HG02571 (cell line): ENCODE results near the gene PDS5B.

ENCODE experiments used
- ATAC-seq: cut with Tn5 transposase; IDR thresholded peaks from one replicate; pipeline ENCODE4 v1.9.1; 2021; ENCODE audit warnings: mild to moderate bottlenecking, moderate library complexity; ENCODE audit not compliant: unreplicated experiment

Gene PDS5B

GRCh38 chr13:32589471-32589870, 3.2 kb downstream of the PDS5B start:
- no peak for ATAC-seq

DNA sequence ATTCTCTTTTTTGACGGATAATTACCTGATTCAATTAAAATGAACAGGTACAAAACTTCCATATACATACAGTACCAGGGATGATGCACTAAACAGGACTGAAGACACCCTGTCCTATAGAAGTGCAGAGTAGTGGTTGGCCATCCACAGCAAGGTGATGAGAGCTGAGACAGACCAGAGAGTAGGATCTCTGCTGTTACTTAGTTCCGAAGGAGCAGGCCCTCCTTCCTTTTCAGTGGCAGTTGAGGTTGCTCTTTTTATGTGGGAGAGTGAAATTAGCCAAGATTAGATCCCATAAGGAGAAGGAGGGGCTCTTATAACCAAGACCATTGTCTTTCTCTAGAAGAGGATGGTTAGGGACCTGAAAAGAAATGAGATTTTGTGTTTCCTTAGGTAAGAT, 4.0 kb downstream of the PDS5B start:
- no peak for ATAC-seq

GRCh38 chr13:32592082-32592481, 5.8 kb downstream of the PDS5B start:
- ATAC-seq: no peak

DNA sequence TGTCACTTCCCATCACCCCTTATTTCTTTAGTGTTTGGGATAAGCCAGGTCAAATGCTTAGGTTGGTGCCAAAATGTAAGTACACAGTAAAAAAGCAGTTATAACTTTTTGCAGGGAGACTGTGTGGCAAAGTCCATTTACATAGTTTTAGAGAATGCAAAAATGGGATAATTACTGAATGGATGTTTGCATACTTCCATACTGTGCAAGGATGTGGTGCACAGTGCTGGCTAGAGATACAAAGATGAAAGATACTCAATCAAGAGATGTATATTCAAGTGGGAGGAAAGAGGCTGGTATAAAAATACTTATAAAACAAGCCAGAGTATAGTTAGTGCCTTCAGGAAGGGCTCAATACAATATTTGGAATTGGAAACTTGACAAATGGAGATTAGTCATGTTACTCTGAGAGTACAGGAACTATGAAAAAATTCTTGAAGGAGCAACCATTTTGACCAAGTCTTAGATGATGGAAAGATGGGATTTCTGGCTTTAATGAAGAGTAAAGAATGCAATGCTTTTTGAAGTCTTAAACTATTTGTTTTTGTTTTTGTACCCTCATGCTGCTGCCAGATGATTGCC, 8.0 kb downstream of the PDS5B start:
- ATAC-seq: no peak

GRCh38 chr13:32595306-32595705, 9.1 kb downstream of the PDS5B start:
- no peak for ATAC-seq

DNA sequence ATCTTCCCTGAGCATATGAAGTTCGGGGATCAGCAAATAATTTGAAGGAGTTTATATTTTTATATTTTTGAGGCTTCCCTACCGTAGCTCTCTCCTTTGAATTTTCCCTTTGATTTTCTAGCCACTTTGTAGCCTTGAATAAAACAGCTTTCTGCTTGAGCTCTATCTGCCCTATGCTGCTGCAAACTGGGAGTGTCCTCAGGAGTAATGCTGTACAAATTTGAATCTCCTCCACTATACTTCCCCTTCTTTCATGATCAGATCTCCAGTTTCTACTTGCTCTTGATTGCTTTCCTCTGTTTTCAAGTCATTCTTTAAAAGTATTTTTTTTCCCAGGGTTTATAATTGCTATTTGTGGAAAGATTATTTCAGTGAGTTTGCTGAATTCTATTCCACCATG, 14.6 kb downstream of the PDS5B start:
- ATAC-seq: no peak

- no peak for ATAC-seq
Observed at GRCh38 chr13:32609428-32609827, 23.2 kb downstream of the PDS5B start.

- no peak for ATAC-seq
Observed at GRCh38 chr13:32610538-32610937, 24.3 kb downstream of the PDS5B start.

GRCh38 chr13:32610977-32611376, 24.7 kb downstream of the PDS5B start:
- ATAC-seq: no peak

- no peak for ATAC-seq
Observed at GRCh38 chr13:32616883-32617511, 30.7 kb downstream of the PDS5B start.

DNA sequence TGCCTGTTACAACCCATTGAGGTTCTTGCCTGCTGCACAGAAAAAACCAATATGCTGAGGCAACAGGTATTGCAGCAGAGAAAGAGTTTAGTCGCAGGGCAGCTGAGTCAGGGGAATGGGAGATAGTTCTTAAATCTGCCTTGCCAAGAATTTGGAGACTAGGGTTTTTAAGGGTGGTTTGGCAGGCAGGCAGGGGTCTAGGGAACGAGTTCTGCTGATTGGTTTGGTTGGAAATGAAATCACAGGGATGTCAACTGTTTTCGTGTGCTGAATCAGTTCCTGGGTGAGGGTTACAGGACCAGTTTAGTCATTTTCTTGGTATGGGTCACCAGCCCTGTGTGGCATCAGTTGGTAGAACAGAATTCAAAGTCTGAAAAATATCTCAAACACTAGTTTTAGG, 36.6 kb downstream of the PDS5B start:
- no peak for ATAC-seq

GRCh38 chr13:32624441-32624840, 38.2 kb downstream of the PDS5B start:
- no peak for ATAC-seq

DNA sequence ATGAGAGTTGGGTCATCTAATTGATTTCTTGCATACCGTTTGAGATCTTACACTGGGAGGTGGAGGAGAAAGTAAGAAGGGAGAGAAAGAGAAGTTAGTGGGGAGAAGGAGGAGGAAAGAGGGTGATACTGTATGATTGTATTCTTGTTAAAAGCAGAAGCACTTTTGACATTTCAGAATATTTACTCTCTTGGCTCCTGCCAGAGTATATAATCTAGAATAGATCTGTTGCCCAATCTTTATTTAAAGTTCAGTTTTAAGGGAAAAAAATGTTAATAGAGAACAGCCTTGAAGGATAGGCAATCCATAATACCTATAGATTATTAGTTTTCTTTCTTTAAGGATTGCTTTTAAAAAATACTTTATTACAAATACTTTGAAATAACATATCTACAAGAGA, 41.5 kb downstream of the PDS5B start:
- ATAC-seq: no peak

- no peak for ATAC-seq
Observed at GRCh38 chr13:32629313-32629712, 43.1 kb downstream of the PDS5B start.

- ATAC-seq: no peak
Observed at GRCh38 chr13:32629866-32630265, 43.6 kb downstream of the PDS5B start.

DNA sequence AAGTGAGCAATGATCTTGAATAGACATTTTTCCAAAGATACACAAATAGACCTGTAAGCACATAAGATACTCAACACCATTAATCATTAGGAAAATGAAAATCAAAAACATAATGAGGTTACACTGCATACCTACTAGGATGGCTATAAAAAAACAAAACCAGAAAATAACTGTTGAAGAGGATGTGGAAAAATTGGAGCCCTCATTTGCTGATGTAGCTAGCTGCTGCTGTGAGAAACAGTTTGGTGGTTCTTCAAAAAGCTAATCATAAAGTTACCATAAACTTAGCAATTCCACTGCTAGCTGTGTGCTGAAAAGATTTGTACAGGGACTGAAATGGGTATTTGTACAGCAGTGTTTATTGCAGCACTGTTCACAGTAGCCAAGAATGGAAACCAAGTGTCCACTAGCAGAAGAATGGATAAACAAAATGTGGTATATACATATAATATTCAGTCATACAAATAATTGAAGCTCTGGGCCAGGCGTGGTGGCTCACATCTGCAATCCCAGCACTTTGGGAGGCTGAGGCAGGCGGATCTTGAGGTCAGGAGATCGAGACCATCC, 46.2 kb downstream of the PDS5B start:
- ATAC-seq: no peak

- no peak for ATAC-seq
Observed at GRCh38 chr13:32636711-32637110, 50.5 kb downstream of the PDS5B start.

GRCh38 chr13:32638739-32639138, 52.5 kb downstream of the PDS5B start:
- no peak for ATAC-seq

DNA sequence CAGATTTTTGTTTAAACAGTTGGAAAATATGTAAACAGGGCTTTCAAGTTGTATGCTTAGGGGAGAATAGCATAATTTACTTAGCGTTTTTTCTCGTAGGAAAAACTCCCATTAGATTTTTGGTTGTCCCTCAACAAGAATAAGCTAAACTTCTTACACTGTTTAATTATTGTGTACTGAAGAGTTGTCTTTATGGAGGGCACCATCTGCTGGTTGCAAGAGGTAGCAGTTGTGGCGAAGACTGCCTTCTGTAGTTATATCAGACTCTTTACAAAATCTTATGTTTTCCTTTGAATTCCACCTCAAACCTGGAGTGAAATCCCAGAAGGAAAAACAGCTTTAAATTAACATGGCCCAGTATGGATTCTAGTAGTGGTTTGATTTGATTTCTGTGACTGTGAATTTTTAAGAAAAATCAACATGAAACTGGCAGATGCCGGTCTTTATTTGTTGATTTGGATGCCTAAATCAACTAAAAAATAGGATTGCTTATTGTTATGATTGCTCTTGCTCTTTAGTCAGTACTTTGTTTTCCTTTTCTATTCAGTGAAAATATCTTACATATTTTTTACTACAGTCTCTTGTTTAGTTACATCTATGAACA, 53.4 kb downstream of the PDS5B start:
- no peak for ATAC-seq

DNA sequence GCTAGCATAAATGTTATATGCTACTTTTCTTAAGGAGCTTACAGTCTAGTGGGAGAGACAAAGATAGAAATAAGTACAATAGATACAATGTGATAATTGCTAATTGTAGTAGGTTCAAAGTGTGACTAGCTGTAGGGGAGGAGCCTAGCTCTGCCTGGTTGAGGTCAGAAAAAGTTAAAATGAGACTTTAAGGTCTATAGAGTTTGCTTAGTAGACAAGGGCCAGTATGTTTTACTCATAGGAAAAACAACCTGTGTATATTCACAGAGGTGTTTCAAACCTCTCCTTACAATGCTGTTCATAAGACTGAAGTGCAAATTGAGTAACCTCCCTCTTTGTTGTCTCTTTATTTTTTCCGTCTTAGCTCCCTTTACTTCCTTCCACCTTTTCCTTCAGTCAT, 56.1 kb downstream of the PDS5B start:
- ATAC-seq: no peak

DNA sequence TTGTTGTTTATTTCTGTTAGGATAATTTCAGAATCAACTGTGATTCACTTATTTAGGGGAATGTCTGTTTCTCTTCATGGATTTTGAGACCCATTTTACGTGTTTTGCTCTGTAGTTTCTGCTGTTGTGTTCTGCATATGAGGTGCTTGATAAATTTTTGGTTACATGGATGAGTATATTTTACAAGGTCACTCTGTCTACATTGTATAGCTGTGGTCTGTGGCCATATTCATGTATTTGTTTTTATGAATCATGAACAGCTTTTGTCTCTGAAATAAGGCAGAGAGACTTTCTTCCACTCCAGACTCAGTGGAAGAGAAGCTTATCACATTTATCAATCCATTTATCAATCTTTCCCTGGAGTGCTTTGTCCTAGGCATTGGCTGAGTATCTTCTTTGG, 56.6 kb downstream of the PDS5B start:
- no peak for ATAC-seq

DNA sequence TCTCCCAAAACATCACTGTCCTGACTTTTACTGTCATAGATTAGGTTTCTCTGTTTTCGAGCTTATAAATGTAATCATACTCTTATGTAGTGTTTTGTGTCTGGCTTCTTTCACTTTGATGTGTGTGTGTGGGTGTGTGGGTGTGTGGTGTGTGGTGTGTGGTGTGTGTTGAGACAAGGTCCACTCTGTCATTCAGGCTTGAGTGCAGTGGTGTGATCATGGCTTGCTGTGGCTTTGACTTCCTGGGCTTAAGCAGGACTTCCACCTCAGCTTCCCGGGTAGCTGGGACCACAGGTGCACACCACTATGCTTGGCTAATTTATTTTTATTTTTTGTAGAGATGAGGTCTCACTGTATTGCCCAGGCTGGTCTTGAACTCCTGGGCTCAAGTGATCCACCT, 59.6 kb downstream of the PDS5B start:
- ATAC-seq: no peak
